Kidney (tissue), 14 donors: ENCODE data around the gene CD209. TPM values are rescaled to one million over a fixed set of nuclear protein-coding genes. Genes with fewer than 3 reads are reported as not detected.

ENCODE experiments used
- DNase-seq, 5 donors: peaks; one replicate each; pipeline ENCODE4 v3.0.0-alpha.2; 2013 to 2020
- FAIRE-seq: peaks from 2 replicates; lab custom pipeline; 2012; peaks lifted over from hg19 to GRCh38; lab: Jason Lieb, UNC
- H3K27ac ChIP-seq, 2 donors: one replicate each; pipeline ENCODE4 v1.7.0; 2013; ENCODE audit warnings: low read depth in 2 of 2, low read length in 2 of 2, inconsistent platforms in 1 of 2
- H3K27me3 ChIP-seq: one replicate; pipeline ENCODE4 v1.7.1; 2013; ENCODE audit warnings: low read length, inconsistent platforms; ENCODE audit not compliant: control insufficient read depth, insufficient read depth
- H3K36me3 ChIP-seq, 3 donors: one replicate each; pipeline versions ENCODE4 v1.7.0 to v1.7.1; 2013; ENCODE audit warnings: low read length in 3 of 3, control low read depth in 1 of 3, inconsistent platforms in 1 of 3; ENCODE audit not compliant: insufficient read depth in 3 of 3, control insufficient read depth in 2 of 3
- H3K4me1 ChIP-seq, 3 donors: one replicate each; pipeline versions ENCODE4 v1.7.0 to v1.7.1; 2013; ENCODE audit warnings: low read length in 3 of 3, inconsistent platforms in 1 of 3, low read depth in 1 of 3; ENCODE audit not compliant: control insufficient read depth in 2 of 3, insufficient read depth in 2 of 3
- H3K4me3 ChIP-seq, 3 donors: one replicate each; pipeline versions ENCODE4 v1.7.0 to v1.8.1; 2013; ENCODE audit warnings: low read length in 3 of 3, control low read depth in 1 of 3, inconsistent platforms in 1 of 3
- H3K9ac ChIP-seq, 3 donors: one replicate each; pipeline versions ENCODE4 v1.7.0 to v1.7.1; 2013; ENCODE audit warnings: low read length in 3 of 3, control low read depth in 1 of 3, inconsistent platforms in 1 of 3
- H3K9me3 ChIP-seq, 3 donors: one replicate each; pipeline versions ENCODE4 v1.7.0 to v1.7.1; 2013; ENCODE audit warnings: low read length in 3 of 3, control low read depth in 1 of 3, inconsistent platforms in 1 of 3; ENCODE audit not compliant: control insufficient read depth in 2 of 3, insufficient read depth in 1 of 3
- CTCF ChIP-seq: IDR thresholded peaks from 3 replicates; pipeline ENCODE4 v1.5.1; 2012; ENCODE audit warnings: mild to moderate bottlenecking, moderate library complexity, borderline replicate concordance; ENCODE audit not compliant: insufficient read depth; ENCODE audit errors: extremely low read depth
- intact Hi-C: fragments of 100-400 bp; cut with DNase I; formaldehyde crosslinking; loops from one replicate; pipeline ENCODE4 v1.11.1; 2022
- polyA plus RNA-seq: library from polyadenylated mRNA; stranded (reverse); fragments of 350-450 nt; fragmentation: Illumina TruSeq; extraction: RNeasy Lipid Tissue Mini Kit (QIAGEN cat#74804); gene quantifications from one replicate; pipeline ENCODE4 v1.2.3, GENCODE V29; 2014; ENCODE audit warnings: low read depth, low replicate concordance; ENCODE audit not compliant: insufficient read depth
- total RNA-seq: library from RNA; stranded (reverse); fragmentation: NEBNext Ultra II Directional; extraction: Animal tissue kit (Norgen Biotek cat#: 25700); gene quantifications from one replicate; pipeline ENCODE4 v1.2.1, GENCODE V29; 2021
- donor health status: control.
- donor health status: control.
- donor health status: control.
- donor health status: control.
- donor health status: control.
- donor health status: DM: yes; HTN: yes; CAD: no.
- donor health status: Normal renal cell carcinoma (clear cell type).

CD209 gene
- total and polyA plus RNA-seq, 2 donors from 2014 or later: 1.2 to 11.7 TPM

DNA sequence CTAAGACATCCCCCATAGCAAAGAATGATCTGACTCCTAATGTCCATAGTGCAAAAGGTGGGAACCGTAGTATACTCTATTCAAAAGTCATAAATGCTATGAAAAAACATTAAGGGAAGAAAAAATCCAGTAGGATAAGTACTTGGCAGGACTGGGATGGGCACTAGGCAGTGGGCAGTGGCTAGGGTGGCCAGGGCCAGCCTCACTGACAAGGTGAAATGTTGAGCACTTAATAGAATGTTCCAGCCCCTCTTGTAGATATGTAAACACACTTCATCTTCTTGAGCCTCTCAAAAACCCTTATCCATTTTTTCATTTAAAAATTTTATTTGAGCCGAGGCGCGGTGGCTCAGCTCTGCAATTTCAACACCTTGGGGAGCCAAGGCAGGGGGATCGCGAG lies 14.0 kb downstream of the CD209 start:
- no peak for FAIRE-seq
- DNase-seq: peak in 1 of 5 donors; percentile 19

GRCh38 chr19:7732045-7732444 lies 15.3 kb downstream of the CD209 start, which contains the start of gene CLEC4G:
TSS of gene CLEC4G (minus strand) at chr19:7732110. CDS start at chr19:7732102, 8 bp downstream.
- peaks cover 18% of the 10 kb centered on the region for H3K27me3 ChIP-seq
- no peaks in the 10 kb centered on the region for H3K9me3 ChIP-seq
- no peak within 1 kb of the TSS for H3K27ac ChIP-seq
- H3K36me3 ChIP-seq: no peaks in the 10 kb centered on the region
- DNase-seq (peak in 1 of 5 donors; percentile 20), FAIRE-seq (no peak)
- H3K4me1 ChIP-seq: no peaks in the 10 kb centered on the region
- TF ChIP-seq CTCF: no peak
- no peak within 1 kb of the TSS for H3K9ac ChIP-seq
- H3K4me3 ChIP-seq: no peak within 1 kb of the TSS
- intact Hi-C loops: no loop called here

More for the DNA sequence above, 14.0 kb downstream of the CD209 start:
- no peak for TF ChIP-seq CTCF
- Histone ChIP-seq H3K9ac (no peak overlapping the region), H3K9me3 (no peaks in the 10 kb centered on the region), H3K4me3 (no peak overlapping the region), H3K4me1 (no peaks in the 10 kb centered on the region), H3K27ac (no peak overlapping the region), H3K27me3 (peaks cover 17% of the 10 kb centered on the region), H3K36me3 (no peaks in the 10 kb centered on the region)
- intact Hi-C loops: no loop called here

- no peak overlapping the region for H3K9ac ChIP-seq
- H3K9me3 ChIP-seq: no peaks in the 10 kb centered on the region
- TF ChIP-seq CTCF: no peak
- intact Hi-C loops: no loop called here
- H3K27me3 ChIP-seq: peaks cover 18% of the 10 kb centered on the region
- peak in 1 of 5 donors; percentile 34 for DNase-seq
- no peak for FAIRE-seq
- H3K27ac ChIP-seq: no peak overlapping the region
- H3K4me1 ChIP-seq: no peaks in the 10 kb centered on the region
- H3K36me3 ChIP-seq: no peaks in the 10 kb centered on the region
- no peak overlapping the region for H3K4me3 ChIP-seq
Observed at GRCh38 chr19:7731615-7732014, 15.7 kb downstream of the CD209 start.

DNA sequence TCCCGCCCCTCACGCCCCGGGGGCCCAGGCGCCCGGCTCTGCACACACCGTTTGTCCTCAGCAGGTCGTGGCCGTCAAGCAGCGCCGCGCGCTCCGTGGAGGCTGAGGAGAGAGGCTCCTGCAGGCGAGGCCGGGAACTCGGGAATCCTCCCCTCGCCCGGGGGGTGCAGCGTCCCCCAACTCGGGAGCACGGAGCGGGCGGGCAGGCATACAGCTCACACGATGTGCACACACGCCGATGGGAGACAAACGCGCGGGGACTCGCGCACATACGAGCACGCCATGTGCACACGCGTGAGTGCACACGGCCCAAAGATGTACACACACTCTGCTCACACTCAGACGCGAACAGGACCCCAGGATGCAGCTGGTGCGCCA lies 16.1 kb downstream of the CD209 start:
- Histone ChIP-seq H3K9me3 (no peaks in the 10 kb centered on the region), H3K27me3 (peaks cover 18% of the 10 kb centered on the region), H3K36me3 (no peaks in the 10 kb centered on the region), H3K4me3 (no peak overlapping the region), H3K4me1 (no peaks in the 10 kb centered on the region), H3K27ac (no peak overlapping the region), H3K9ac (no peak overlapping the region)
- no peak for FAIRE-seq
- intact Hi-C loops: no loop called here
- DNase-seq: peak in 1 of 5 donors; percentile 56
- no peak for TF ChIP-seq CTCF
